Coronary artery (tissue), 2 donors: ENCODE data around the gene CTBP1.

Experiments used
- DNase-seq: peaks from one replicate; pipeline ENCODE4 v3.0.0-alpha.2; 2017; ENCODE audit warnings: low spot score
- H3K27ac ChIP-seq, 2 donors: fragments of 200-600 bp; sonication (generic); one replicate each; pipeline ENCODE4 v1.5.1; 2016 to 2019
- H3K4me3 ChIP-seq: fragments of 200-600 bp; sonication (generic); 2 replicates; pipeline ENCODE4 v1.5.1; 2016; ENCODE audit warnings: mild to moderate bottlenecking, moderate library complexity
- TF ChIP-seq, protein P1 (sequence below): fragments of 200-600 bp; sonication (generic); IDR thresholded peaks from one replicate; pipeline ENCODE4 v1.5.1; 2019; ENCODE audit warnings: antibody characterized with exemption

Gene CTBP1

GRCh38 chr4:1169691-1170096 is 79.2 kb downstream of the CTBP1 start:
- DNase-seq: no peak

GRCh38 chr4:1169171-1169671 is 79.7 kb downstream of the CTBP1 start:
- TF ChIP-seq, protein P1, sequence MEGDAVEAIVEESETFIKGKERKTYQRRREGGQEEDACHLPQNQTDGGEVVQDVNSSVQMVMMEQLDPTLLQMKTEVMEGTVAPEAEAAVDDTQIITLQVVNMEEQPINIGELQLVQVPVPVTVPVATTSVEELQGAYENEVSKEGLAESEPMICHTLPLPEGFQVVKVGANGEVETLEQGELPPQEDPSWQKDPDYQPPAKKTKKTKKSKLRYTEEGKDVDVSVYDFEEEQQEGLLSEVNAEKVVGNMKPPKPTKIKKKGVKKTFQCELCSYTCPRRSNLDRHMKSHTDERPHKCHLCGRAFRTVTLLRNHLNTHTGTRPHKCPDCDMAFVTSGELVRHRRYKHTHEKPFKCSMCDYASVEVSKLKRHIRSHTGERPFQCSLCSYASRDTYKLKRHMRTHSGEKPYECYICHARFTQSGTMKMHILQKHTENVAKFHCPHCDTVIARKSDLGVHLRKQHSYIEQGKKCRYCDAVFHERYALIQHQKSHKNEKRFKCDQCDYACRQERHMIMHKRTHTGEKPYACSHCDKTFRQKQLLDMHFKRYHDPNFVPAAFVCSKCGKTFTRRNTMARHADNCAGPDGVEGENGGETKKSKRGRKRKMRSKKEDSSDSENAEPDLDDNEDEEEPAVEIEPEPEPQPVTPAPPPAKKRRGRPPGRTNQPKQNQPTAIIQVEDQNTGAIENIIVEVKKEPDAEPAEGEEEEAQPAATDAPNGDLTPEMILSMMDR: no peak
- H3K27ac ChIP-seq: no peak overlapping the region
- no peak overlapping the region for H3K4me3 ChIP-seq
- no peak for DNase-seq

More at GRCh38 chr4:1169691-1170096, 79.2 kb downstream of the CTBP1 start:
- TF ChIP-seq, protein P1: no peak
- Histone ChIP-seq H3K27ac (no peak overlapping the region), H3K4me3 (no peak overlapping the region)

DNA sequence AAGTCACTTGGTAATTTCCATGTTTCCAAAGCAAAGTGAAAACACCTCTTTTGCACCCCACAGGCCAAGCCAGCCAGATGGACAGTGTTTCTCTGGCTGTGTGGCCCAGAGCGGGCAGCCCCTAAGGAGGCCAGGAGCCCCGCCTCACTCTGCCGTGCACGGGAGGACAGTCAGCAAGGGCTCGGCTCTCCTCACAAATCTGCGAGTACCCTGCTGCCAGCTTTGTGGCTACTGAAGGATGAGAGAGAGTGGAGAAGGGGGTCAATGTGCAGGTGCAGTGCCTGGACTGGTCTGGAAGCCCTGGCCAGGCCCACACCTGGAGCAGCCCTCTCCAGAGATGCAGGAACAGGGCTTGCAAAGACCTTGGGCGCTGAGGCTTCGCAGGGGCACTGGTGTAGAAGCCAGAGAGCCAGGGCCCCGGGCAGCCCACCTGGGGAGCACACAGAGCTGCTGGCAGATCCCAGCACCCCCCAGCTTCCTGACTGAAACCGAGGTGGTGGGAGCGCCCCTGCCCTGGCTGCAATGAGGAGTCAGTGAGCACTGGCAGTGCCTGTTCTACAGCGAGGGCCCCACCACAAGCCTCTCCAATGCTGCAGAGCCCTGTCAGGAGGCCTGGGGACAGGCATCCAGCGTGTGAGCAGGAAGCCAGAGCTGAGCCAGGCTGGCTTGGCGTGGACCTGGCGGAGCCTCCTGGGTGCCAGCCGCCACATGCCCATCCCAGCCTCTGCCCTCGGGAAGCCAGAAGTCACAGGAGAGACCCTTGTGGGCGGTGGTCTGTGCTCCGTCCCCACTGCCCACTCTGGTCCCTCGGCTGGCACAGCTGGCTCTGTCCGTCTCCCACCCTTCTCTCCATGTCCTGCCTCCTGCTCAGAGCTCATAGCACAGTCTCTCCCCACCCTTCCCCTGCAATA is 80.5 kb downstream of the CTBP1 start:
- TF ChIP-seq, protein P1: no peak
- no peak overlapping the region for H3K27ac ChIP-seq
- no peak for DNase-seq
- no peak overlapping the region for H3K4me3 ChIP-seq

DNA sequence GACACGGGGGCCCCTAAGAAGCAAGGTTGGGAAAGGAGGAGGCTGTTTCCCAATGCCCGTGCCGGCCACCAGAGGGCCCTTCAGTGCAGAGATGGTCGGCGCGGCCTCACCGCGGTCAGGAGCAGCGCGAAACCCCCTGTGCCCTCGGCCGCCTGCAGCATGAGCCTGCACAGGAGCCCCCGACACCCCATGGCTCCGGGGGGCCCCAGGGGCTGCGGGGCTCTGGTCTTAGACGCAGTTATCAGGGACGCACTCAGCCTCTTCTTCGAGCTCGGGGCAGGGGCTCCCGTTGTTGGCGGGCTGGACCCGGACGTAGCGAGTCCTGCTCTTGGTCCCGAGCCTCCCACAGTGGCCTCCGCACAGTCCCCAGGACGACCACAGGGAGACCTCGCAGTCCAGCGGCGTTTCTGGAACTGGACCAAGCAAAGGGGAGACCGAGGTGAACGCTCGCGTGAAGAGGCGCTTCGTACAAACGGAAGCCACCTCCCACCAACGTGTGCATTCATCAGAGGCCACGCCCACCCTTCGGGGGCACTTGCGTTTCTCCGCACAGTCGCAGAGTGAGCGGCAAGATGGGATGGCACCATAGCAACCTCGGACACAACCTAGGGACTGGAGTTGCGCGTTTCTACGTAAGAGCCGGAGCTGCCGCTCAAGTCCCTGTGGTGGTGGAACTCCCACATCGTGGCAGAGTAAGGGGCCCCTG is 81.5 kb downstream of the CTBP1 start:
- TF ChIP-seq, protein P1: peak; percentile 69
- no peak overlapping the region for H3K27ac ChIP-seq
- peak overlapping the region; percentile 84 for H3K4me3 ChIP-seq
- no peak for DNase-seq

GRCh38 chr4:1166509-1167243 is 82.3 kb downstream of the CTBP1 start:
- DNase-seq: no peak
- H3K27ac ChIP-seq: no peak overlapping the region
- peak overlapping the region; percentile 84 for H3K4me3 ChIP-seq

DNA sequence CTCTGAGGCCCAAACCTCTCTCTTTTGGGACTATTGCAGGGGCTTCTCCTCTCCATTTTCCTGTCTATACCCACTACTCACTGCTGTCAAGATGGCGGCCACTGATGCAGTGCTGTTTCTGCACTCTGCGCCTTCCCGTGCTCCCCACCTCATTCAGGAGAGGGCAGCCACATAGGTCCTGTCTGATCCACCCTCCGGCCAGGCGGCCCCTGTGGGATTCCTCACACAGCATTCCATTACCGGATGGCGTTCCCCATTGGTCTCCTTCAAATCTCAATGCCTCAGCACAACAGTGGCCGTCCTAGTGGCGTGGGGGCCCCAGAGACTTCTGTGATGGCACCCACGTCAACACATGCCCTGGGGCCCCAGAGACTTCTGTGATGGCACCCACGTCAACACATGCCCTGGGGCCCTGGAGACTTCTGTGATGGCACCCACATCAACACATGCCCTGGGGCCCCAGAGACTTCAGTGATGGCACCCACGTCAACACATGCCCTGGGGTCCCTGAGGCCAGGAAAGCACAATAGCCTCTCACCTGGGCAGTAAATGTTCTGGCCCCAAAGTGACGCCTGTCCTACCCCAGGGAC is 83.9 kb downstream of the CTBP1 start:
- no peak for DNase-seq
- Histone ChIP-seq H3K27ac (no peak overlapping the region), H3K4me3 (no peak overlapping the region)
- TF ChIP-seq, protein P1: no peak

More at GRCh38 chr4:1166509-1167243, 82.3 kb downstream of the CTBP1 start:
- TF ChIP-seq, protein P1: no peak
